DND-41 (cell line): ENCODE results near the gene NFE2L2.

Experiments used
- ATAC-seq: fragments of 200-7000 bp; cut with Tn5 transposase; 3 replicates; pipeline ENCODE4 v1.9.1; 2021; ENCODE audit warnings: low read depth; ENCODE audit not compliant: insufficient read depth
- DNase-seq: peaks from one replicate; pipeline ENCODE4 v3.0.0-alpha.2; 2020
- H2AFZ ChIP-seq: 2 replicates; pipeline ENCODE4 v1.6.0; 2012; ENCODE audit warnings: low read depth, low read length
- H3K27ac ChIP-seq: 2 replicates; pipeline ENCODE4 v1.5.1; 2012; ENCODE audit warnings: low read length, inconsistent platforms
- H3K27me3 ChIP-seq: fragments of 200-600 bp; sonication (generic); 2 replicates; pipeline ENCODE4 v1.6.0; 2012; ENCODE audit warnings: low read length, mild to moderate bottlenecking, inconsistent platforms; ENCODE audit not compliant: insufficient read depth, poor library complexity
- H3K36me3 ChIP-seq: 2 replicates; pipeline ENCODE4 v1.5.1; 2012; ENCODE audit warnings: low read length, inconsistent platforms; ENCODE audit not compliant: insufficient read depth
- H3K4me1 ChIP-seq: 2 replicates; pipeline ENCODE4 v1.5.1; 2012; ENCODE audit warnings: mild to moderate bottlenecking, low read length; ENCODE audit not compliant: insufficient read depth
- H3K4me2 ChIP-seq: 2 replicates; pipeline ENCODE4 v1.6.0; 2012; ENCODE audit warnings: mild to moderate bottlenecking, moderate library complexity, low read length, inconsistent platforms; ENCODE audit not compliant: insufficient read depth
- H3K4me3 ChIP-seq, 2 experiments: fragments of 200-600 bp in 1 of 2; shearing (Covaris generic) in 1 of 2; 2 replicates each; pipeline ENCODE4 v1.5.1; 2012 to 2016; ENCODE audit warnings: inconsistent platforms in 2 of 2, low read length in 2 of 2, mild to moderate bottlenecking in 2 of 2, low read depth in 1 of 2, moderate library complexity in 1 of 2
- H3K79me2 ChIP-seq: 2 replicates; pipeline ENCODE4 v1.6.0; 2012; ENCODE audit warnings: low read length, inconsistent platforms; ENCODE audit not compliant: insufficient read depth
- H3K9ac ChIP-seq: 2 replicates; pipeline ENCODE4 v1.6.0; 2012; ENCODE audit warnings: low read depth, mild to moderate bottlenecking, inconsistent platforms, low read length, moderate library complexity
- H3K9me3 ChIP-seq: 2 replicates; pipeline ENCODE4 v1.5.1; 2012; ENCODE audit warnings: low read length, moderate library complexity, mild to moderate bottlenecking, inconsistent platforms; ENCODE audit not compliant: insufficient read depth, severe bottlenecking
- H4K20me1 ChIP-seq: 2 replicates; pipeline ENCODE4 v1.6.0; 2012; ENCODE audit warnings: low read length; ENCODE audit not compliant: insufficient read depth
- EZH2 ChIP-seq: IDR thresholded peaks from 3 replicates; pipeline ENCODE4 v1.6.1; 2012; ENCODE audit warnings: borderline replicate concordance, low read depth, mild to moderate bottlenecking, moderate library complexity, low read length, inconsistent platforms; ENCODE audit not compliant: severe bottlenecking
- TF ChIP-seq, protein P1 (sequence below): IDR thresholded peaks from 2 replicates; pipeline ENCODE4 v1.5.1; 2012; ENCODE audit warnings: borderline replicate concordance, low read length, moderate library complexity, mild to moderate bottlenecking; ENCODE audit not compliant: poor library complexity, severe bottlenecking; ENCODE audit errors: extremely low read depth

The NFE2L2 gene

DNA sequence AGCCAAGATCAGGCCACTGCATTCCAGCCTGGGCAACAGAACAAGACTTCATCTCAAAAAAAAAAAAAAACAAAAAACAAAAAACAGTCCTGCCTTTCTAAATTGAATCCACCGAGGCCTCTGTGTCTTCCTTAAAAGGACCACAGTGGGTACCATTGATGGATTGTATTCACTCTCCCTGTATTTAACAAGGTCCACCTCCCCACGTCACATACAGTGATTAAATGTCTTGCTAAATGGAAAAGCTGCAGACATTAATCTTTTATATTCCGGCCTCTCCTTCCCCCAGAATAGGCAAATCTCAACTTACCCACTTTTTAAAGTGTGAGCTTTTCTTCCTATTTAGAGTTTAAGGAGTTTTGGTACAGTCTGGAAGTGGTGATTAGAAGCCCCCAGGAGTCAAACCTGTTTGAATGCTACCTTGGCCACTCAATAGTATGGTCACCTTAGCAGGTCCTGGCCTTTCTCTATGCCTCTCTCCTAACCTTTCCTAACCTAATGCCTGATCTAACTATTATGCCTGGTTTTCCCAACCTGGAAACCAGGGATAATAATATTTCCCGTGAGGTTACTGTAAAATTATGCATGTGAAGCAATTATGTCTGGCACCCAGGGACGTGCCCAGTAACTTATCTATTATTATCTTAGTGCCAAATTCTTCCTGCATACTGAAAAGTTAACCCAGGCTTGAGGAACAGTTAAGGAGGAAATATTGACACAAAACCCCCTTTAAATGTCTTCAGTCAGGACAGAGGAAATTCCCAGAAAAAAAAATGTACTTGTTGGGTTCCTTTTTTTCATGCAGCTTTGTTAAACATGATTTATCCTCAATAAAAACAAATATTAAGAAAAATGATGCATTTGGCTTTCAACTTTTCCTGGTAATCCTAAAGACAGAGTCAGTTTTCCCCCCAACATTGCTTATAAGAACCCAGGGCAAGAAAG is 3.1 kb downstream of the NFE2L2 start:
- Histone ChIP-seq H2AFZ (no peak overlapping the region), H3K36me3 (peaks cover 28% of the 10 kb centered on the region), H3K4me2 (peak overlapping the region; percentile 70), H3K9ac (peak overlapping the region; percentile 98), H3K4me1 (peaks cover 60% of the 10 kb centered on the region), H3K27me3 (no peaks in the 10 kb centered on the region), H3K27ac (peak overlapping the region; percentile 94), H4K20me1 (peaks cover 60% of the 10 kb centered on the region), H3K4me3 (peak overlapping the region in 1 of 2 experiments; percentile 78; a peak in 2 of 4 replicates), H3K79me2 (peaks cover 88% of the 10 kb centered on the region), H3K9me3 (no peaks in the 10 kb centered on the region)
- DNase-seq, result no peak
- TF ChIP-seq, protein P1, sequence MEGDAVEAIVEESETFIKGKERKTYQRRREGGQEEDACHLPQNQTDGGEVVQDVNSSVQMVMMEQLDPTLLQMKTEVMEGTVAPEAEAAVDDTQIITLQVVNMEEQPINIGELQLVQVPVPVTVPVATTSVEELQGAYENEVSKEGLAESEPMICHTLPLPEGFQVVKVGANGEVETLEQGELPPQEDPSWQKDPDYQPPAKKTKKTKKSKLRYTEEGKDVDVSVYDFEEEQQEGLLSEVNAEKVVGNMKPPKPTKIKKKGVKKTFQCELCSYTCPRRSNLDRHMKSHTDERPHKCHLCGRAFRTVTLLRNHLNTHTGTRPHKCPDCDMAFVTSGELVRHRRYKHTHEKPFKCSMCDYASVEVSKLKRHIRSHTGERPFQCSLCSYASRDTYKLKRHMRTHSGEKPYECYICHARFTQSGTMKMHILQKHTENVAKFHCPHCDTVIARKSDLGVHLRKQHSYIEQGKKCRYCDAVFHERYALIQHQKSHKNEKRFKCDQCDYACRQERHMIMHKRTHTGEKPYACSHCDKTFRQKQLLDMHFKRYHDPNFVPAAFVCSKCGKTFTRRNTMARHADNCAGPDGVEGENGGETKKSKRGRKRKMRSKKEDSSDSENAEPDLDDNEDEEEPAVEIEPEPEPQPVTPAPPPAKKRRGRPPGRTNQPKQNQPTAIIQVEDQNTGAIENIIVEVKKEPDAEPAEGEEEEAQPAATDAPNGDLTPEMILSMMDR, result no peak
- TF ChIP-seq EZH2, result no peak
- ATAC-seq, result no peak

- Histone ChIP-seq H3K4me3 (no peak overlapping the region), H4K20me1 (peaks cover 69% of the 10 kb centered on the region), H3K4me2 (peak overlapping the region; percentile 70; the same call in 1 of the 2 replicates), H3K27me3 (no peaks in the 10 kb centered on the region), H3K36me3 (peaks cover 30% of the 10 kb centered on the region), H2AFZ (no peak overlapping the region), H3K9ac (no peak overlapping the region), H3K9me3 (no peaks in the 10 kb centered on the region), H3K79me2 (peaks cover 97% of the 10 kb centered on the region), H3K27ac (peak overlapping the region; percentile 7; the same call in 1 of the 2 replicates), H3K4me1 (peaks cover 51% of the 10 kb centered on the region)
- DNase-seq, result no peak
- no peak for ATAC-seq
- TF ChIP-seq, protein P1, result no peak
- no peak for TF ChIP-seq EZH2
Observed at GRCh38 chr2:177260379-177260778, 4.1 kb downstream of the NFE2L2 start.

DNA sequence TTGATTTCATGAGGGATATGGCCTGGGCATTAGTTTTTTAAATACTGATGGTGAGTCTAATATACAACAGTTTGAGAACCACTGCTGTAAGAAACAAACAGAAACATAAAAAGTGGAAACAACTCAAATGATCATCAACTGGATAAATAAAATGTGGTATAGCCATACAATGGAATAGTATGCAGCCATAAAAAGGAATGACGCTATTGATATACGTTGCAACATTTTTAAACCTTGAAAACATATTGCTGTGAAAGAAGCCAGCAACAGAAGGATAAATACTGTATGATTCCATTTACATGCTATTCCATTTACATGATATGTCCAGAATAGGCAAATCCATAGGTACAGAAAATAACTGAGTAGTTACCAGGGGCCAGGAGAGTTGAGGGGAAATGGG is 6.5 kb downstream of the NFE2L2 start:
- Histone ChIP-seq H3K9ac (no peak overlapping the region), H3K4me3 (no peak overlapping the region), H3K27me3 (no peaks in the 10 kb centered on the region), H3K79me2 (peaks cover 100% of the 10 kb centered on the region), H3K9me3 (no peaks in the 10 kb centered on the region), H3K4me1 (peaks cover 54% of the 10 kb centered on the region), H3K27ac (no peak overlapping the region), H3K36me3 (peaks cover 45% of the 10 kb centered on the region), H4K20me1 (peaks cover 92% of the 10 kb centered on the region), H3K4me2 (peak overlapping the region; percentile 5; the same call in 1 of the 2 replicates), H2AFZ (no peak overlapping the region)
- ATAC-seq (no peak), DNase-seq (no peak)
- no peak for TF ChIP-seq EZH2
- TF ChIP-seq, protein P1, result no peak
